ENCODE data around the gene RELCH.

Gene RELCH

DNA sequence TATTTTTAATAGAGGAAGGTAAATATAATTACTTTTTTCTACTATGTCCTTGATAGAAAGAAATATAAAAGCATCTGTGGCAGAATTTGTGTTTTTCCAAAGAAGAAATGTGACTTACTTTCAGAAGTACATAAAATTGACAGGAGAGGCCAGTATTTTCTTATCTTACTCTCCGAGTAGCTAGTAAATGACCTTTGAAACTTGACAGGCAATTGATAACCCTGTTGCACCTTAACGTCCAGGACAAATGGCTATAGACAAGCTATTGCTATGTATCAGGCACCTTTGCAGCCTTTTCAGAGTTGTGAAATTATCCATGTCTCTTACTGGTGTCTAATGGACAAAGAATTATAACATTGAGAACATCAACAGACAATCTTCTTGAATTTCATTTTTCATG lies 75.0 kb downstream of the RELCH start:
- no peak for DNase-seq (ENCODE audit: extremely low read depth, insufficient read length)
- Histone ChIP-seq H3K36me3 (ENCODE audit: control insufficient read depth, insufficient read depth, low read length) (peaks cover 6% of the 10 kb centered on the region), H3K4me3 (replicated peaks; ENCODE audit: low read depth, low read length) (no peak overlapping the region), H3K27me3 (replicated peaks; ENCODE audit: control insufficient read depth, insufficient read depth, low read length) (no peaks in the 10 kb centered on the region)
- TF ChIP-seq, protein P1, sequence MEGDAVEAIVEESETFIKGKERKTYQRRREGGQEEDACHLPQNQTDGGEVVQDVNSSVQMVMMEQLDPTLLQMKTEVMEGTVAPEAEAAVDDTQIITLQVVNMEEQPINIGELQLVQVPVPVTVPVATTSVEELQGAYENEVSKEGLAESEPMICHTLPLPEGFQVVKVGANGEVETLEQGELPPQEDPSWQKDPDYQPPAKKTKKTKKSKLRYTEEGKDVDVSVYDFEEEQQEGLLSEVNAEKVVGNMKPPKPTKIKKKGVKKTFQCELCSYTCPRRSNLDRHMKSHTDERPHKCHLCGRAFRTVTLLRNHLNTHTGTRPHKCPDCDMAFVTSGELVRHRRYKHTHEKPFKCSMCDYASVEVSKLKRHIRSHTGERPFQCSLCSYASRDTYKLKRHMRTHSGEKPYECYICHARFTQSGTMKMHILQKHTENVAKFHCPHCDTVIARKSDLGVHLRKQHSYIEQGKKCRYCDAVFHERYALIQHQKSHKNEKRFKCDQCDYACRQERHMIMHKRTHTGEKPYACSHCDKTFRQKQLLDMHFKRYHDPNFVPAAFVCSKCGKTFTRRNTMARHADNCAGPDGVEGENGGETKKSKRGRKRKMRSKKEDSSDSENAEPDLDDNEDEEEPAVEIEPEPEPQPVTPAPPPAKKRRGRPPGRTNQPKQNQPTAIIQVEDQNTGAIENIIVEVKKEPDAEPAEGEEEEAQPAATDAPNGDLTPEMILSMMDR (IDR thresholded peaks at IDR 0.05; ENCODE audit: insufficient read depth, low read length, poor library complexity, severe bottlenecking): no peak

DNA sequence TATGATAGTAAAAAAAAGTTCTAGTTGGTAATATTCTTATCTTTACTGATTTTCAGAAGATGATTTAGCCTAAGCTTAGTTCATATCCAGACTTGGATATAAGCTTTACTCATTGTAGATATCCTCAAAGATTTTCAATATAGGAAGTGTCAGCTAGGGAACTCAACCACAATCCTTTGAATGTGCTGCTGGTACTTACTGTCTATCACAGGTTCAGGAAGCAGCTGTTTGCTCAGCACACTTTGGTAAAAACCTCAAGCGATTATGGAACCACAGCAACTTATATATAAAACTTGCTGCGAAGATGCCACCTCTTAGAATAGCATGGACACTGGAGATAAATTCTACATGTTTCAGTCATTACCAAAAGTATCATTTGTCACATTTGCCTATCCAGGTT lies 77.9 kb downstream of the RELCH start:
- Histone ChIP-seq H3K4me3 (replicated peaks; ENCODE audit: low read depth, low read length) (no peak overlapping the region), H3K27me3 (replicated peaks; ENCODE audit: control insufficient read depth, insufficient read depth, low read length) (no peaks in the 10 kb centered on the region), H3K36me3 (ENCODE audit: control insufficient read depth, insufficient read depth, low read length) (peaks cover 6% of the 10 kb centered on the region)
- no peak for DNase-seq (ENCODE audit: extremely low read depth, insufficient read length)
- TF ChIP-seq, protein P1 (IDR thresholded peaks at IDR 0.05; ENCODE audit: insufficient read depth, low read length, poor library complexity, severe bottlenecking): no peak

DNA sequence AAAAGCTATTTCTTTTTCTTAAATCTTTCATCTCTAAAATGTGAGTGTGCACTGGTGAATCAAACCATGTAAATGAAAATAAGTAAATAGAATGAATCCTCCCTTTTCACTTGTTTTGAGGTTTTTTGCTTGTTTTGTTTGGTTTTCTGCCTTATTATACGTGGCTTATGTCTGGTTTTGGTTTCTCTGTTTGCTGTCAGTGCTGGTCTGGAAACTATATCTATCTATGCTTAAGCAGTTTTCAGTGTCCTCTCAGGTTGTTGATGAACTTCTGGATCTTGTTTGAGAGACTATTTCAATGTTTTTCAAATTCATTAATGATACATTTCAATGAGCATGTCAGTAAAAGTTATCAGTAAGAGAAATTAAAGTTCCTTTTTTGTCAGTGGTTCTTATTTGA lies 90.0 kb downstream of the RELCH start:
- Histone ChIP-seq H3K4me3 (replicated peaks; ENCODE audit: low read depth, low read length) (no peak overlapping the region), H3K27me3 (replicated peaks; ENCODE audit: control insufficient read depth, insufficient read depth, low read length) (no peaks in the 10 kb centered on the region), H3K36me3 (ENCODE audit: control insufficient read depth, insufficient read depth, low read length) (no peaks in the 10 kb centered on the region; the same call in 1 of the 2 replicates)
- DNase-seq (ENCODE audit: extremely low read depth, insufficient read length): no peak
- TF ChIP-seq, protein P1 (IDR thresholded peaks at IDR 0.05; ENCODE audit: insufficient read depth, low read length, poor library complexity, severe bottlenecking): no peak

DNA sequence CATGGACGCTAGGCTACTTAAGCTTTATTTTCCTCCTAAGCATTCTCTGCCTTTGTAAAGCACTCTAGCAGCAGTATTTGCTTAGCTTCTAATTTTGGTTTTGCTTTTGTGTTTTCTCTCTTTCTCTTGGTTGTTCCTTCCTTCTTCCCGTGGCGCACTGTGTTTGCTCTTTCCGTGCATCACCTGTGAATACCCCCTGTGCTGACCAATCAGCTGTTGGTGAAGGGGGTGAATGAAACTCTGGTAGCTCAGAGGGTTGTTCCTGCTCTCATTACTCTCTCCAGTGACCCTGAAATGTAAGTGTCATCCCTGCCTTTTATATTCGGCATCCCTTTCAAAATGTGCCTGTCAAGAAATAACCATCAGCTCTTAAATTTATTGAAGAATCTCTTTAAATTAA lies 92.5 kb downstream of the RELCH start:
- TF ChIP-seq, protein P1 (IDR thresholded peaks at IDR 0.05; ENCODE audit: insufficient read depth, low read length, poor library complexity, severe bottlenecking): no peak
- Histone ChIP-seq H3K36me3 (ENCODE audit: control insufficient read depth, insufficient read depth, low read length) (no peaks in the 10 kb centered on the region; the same call in 1 of the 2 replicates), H3K4me3 (replicated peaks; ENCODE audit: low read depth, low read length) (no peak overlapping the region), H3K27me3 (replicated peaks; ENCODE audit: control insufficient read depth, insufficient read depth, low read length) (no peaks in the 10 kb centered on the region)
- DNase-seq (ENCODE audit: extremely low read depth, insufficient read length): no peak

DNA sequence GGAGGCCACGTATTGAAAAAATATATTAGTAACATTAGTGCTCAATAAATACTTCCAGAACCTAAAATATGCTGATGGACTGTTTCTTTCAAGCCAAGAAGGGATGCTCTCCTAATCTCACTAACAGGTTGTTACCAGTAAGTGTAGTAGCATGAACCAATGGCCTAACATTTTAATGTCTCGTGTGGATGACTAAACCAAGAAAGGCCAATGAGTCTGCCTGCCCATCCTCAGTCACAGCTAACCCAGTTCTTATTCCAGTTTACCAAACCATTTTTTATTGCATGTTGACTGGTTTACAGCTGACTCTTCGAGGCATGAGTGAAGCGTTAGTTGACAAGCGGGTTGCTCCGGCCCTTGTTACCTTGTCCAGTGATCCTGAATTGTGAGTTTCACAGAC lies 93.0 kb downstream of the RELCH start:
- TF ChIP-seq, protein P1 (IDR thresholded peaks at IDR 0.05; ENCODE audit: insufficient read depth, low read length, poor library complexity, severe bottlenecking): no peak
- no peak overlapping the region for H3K4me3 ChIP-seq (replicated peaks; ENCODE audit: low read depth, low read length)
- no peak for DNase-seq (ENCODE audit: extremely low read depth, insufficient read length)
- no peaks in the 10 kb centered on the region; the same call in 1 of the 2 replicates for H3K36me3 ChIP-seq (ENCODE audit: control insufficient read depth, insufficient read depth, low read length)
- no peaks in the 10 kb centered on the region for H3K27me3 ChIP-seq (replicated peaks; ENCODE audit: control insufficient read depth, insufficient read depth, low read length)

DNA sequence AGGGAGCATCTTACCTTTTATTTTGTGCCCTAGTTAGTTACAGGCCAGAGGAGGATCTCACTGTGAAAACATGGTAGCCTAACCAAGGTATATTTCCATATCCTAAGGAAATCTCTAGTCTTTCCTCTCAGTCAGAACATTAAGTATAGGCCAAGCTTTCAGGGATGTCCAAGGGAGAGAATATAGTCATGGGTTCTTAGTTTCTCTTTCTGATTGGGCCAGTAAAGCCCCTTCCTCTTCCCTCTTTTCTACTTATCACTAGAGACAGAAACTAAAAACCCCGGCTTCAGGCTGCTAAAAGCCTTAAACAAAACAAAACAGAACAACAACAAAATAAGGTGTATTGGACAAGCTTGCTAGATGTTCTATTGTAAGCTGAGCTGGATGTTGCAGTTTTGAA lies 93.7 kb downstream of the RELCH start:
- TF ChIP-seq, protein P1 (IDR thresholded peaks at IDR 0.05; ENCODE audit: insufficient read depth, low read length, poor library complexity, severe bottlenecking): no peak
- H3K27me3 ChIP-seq (replicated peaks; ENCODE audit: control insufficient read depth, insufficient read depth, low read length): no peaks in the 10 kb centered on the region
- no peaks in the 10 kb centered on the region; the same call in 1 of the 2 replicates for H3K36me3 ChIP-seq (ENCODE audit: control insufficient read depth, insufficient read depth, low read length)
- no peak overlapping the region for H3K4me3 ChIP-seq (replicated peaks; ENCODE audit: low read depth, low read length)
- no peak for DNase-seq (ENCODE audit: extremely low read depth, insufficient read length)
